OCI-LY7 (cell line): ENCODE data around the gene MIEN1. TPM values are rescaled to one million over a fixed set of nuclear protein-coding genes. Genes with fewer than 3 reads are reported as not detected.

ENCODE experiments used
- BruUV-seq: library from RNA; stranded (reverse); fragments of 400-500 nt; replicated peaks from 2 replicates; lab custom pipeline; 2021; lab: Mats Ljungman, UMichigan
- CTCF ChIA-PET: fragments of 300-600 bp; sonication (Branson Sonifier 250); formaldehyde crosslinking; loops from one replicate; lab custom pipeline; 2022; ENCODE audit warnings: antibody characterized with exemption; ENCODE audit not compliant: unreplicated experiment; lab: Charles Lee
- POLR2A ChIA-PET: fragments of 300-600 bp; sonication (Branson Sonifier 250); formaldehyde crosslinking; loops from one replicate; lab custom pipeline; 2022; ENCODE audit warnings: antibody characterized with exemption; lab: Charles Lee
- DNase-seq: peaks from one replicate; pipeline ENCODE4 v3.0.0-alpha.2; 2015; ENCODE audit warnings: low spot score
- H2AFZ ChIP-seq: fragments of 200-600 bp; sonication (generic), shearing (Covaris generic); 2 replicates; pipeline ENCODE4 v1.6.1; 2014; ENCODE audit warnings: mild to moderate bottlenecking, antibody characterized with exemption, low read length, moderate library complexity
- H3K27ac ChIP-seq: fragments of 200-600 bp; sonication (generic); 2 replicates; pipeline ENCODE4 v1.5.1; 2014; ENCODE audit warnings: mixed run types, low read depth, mild to moderate bottlenecking, moderate library complexity, low read length, inconsistent platforms; ENCODE audit not compliant: poor library complexity, severe bottlenecking
- H3K36me3 ChIP-seq: fragments of 200-600 bp; sonication (generic); 2 replicates; pipeline ENCODE4 v1.6.1; 2014; ENCODE audit warnings: mild to moderate bottlenecking, antibody characterized with exemption, low read length, moderate library complexity, mixed read lengths; ENCODE audit not compliant: insufficient read depth
- H3K4me1 ChIP-seq: fragments of 200-600 bp; sonication (generic); 2 replicates; pipeline ENCODE4 v1.5.1; 2014; ENCODE audit warnings: mild to moderate bottlenecking, low read length; ENCODE audit not compliant: insufficient read depth, poor library complexity, severe bottlenecking
- H3K4me2 ChIP-seq: fragments of 200-600 bp; sonication (generic); 2 replicates; pipeline ENCODE4 v1.6.1; 2014; ENCODE audit warnings: mild to moderate bottlenecking, low read length
- H3K4me3 ChIP-seq: fragments of 200-600 bp; sonication (generic); 2 replicates; pipeline ENCODE4 v1.5.1; 2014; ENCODE audit warnings: mild to moderate bottlenecking, low read depth, low read length; ENCODE audit not compliant: poor library complexity, severe bottlenecking
- H3K79me2 ChIP-seq: fragments of 200-600 bp; sonication (generic); 2 replicates; pipeline ENCODE4 v1.6.1; 2016; ENCODE audit warnings: low read depth, mild to moderate bottlenecking, low read length, moderate library complexity, mixed read lengths; ENCODE audit not compliant: insufficient read depth
- H3K9me2 ChIP-seq: fragments of 200-600 bp; sonication (generic); 2 replicates; pipeline ENCODE4 v1.6.1; 2016; ENCODE audit warnings: mild to moderate bottlenecking, low read length, mixed read lengths; ENCODE audit not compliant: insufficient read depth
- H3K9me3 ChIP-seq: fragments of 200-600 bp; sonication (generic); 2 replicates; pipeline ENCODE4 v1.6.1; 2014; ENCODE audit warnings: mild to moderate bottlenecking, mixed run types, low read length, mixed read lengths
- H4K20me1 ChIP-seq: fragments of 200-600 bp; sonication (generic); 2 replicates; pipeline ENCODE4 v1.6.1; 2014; ENCODE audit warnings: mild to moderate bottlenecking, antibody characterized with exemption, low read length, moderate library complexity, mixed read lengths; ENCODE audit not compliant: insufficient read depth
- EZH2phosphoT487 ChIP-seq: fragments of 200-600 bp; sonication (generic); IDR thresholded peaks from 2 replicates; pipeline ENCODE4 v1.6.1; 2018; ENCODE audit warnings: low read depth, borderline replicate concordance, mild to moderate bottlenecking, mixed run types, antibody characterized with exemption, low read length, moderate library complexity, mixed read lengths
- intact Hi-C: fragments of 100-400 bp; cut with micrococcal nuclease; formaldehyde crosslinking; loops from one replicate; pipeline ENCODE4 v1.10.0; 2022; ENCODE audit not compliant: unreplicated experiment
- total RNA-seq, 2 experiments: library from RNA; depleted of rRNA in 1 of 2; stranded (reverse); fragments of >200 nt in 1 of 2; shearing (Covaris generic) in 1 of 2; gene quantifications; 2 replicates each; pipeline ENCODE4 v1.2.3, GENCODE V29; 2014 to 2022
- TF ChIP-seq, protein P1 (sequence below): fragments of 200-600 bp; sonication (generic); conservative IDR thresholded peaks from 2 replicates; pipeline ENCODE4 v1.5.1; 2014; ENCODE audit warnings: mild to moderate bottlenecking, antibody characterized with exemption, low read length, moderate library complexity, mixed read lengths

The MIEN1 gene
- total RNA-seq, 2 experiments from 2014 or later, result 55.4 to 89.9 TPM

DNA sequence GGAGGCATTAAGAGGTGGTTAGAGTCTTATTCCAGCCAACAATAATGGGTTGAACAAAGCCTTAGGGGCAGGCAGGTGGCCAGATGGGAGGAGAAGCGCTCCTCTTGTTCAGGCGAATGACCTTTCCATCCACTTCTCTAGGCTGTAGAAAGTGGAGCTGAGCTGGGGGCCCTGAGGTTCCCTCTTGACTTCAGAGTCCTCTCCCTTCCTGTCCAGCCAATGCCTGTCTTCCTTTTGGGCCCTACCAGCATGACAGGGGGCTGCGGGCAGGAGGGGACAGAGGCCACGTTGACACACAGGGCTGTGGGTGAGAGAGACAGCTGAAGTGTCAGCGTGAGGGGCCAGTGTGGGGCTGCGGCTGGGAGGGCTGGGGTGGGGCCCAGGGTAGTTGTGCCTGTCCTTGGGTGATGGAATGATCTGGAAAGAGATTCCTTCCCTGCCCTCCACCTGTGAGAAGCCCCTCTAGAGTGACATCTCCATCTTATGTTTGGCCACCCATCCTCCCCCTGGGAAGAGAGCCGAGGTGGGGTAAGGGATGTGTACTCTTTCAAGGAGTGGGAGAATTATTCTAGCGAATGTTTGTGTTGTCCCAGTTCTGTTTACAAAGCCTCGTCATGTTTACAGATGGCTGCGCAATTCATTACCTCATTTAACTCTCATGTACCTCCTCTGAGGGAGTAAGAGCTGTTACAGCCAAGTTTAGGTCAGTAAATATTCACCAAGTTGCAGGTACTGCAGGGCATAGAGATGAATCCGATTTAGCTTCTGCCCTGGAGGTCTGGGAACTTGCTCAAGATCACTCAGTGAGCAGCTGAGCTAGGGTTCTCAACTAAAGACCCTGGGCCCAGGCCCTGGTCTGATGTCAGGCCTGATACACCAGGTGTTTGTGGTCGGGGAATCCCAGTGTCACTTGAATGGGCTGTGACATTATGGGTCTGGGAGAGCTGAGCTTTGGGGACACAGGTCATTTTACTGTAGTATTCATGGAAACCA lies 27.1 kb downstream of the MIEN1 start:
- CTCF ChIA-PET, result no interaction called here
- H3K27ac ChIP-seq, result no peak overlapping the region
- no peaks in the 10 kb centered on the region for H4K20me1 ChIP-seq
- BruUV-seq, result no TSS peak
- POLR2A ChIA-PET, result no interaction called here
- H2AFZ ChIP-seq, result no peak overlapping the region
- H3K4me1 ChIP-seq, result peaks cover 4% of the 10 kb centered on the region
- H3K9me3 ChIP-seq, result no peaks in the 10 kb centered on the region
- H3K4me2 ChIP-seq, result no peak overlapping the region
- no peaks in the 10 kb centered on the region for H3K36me3 ChIP-seq
- DNase-seq, result peak; percentile 43
- H3K79me2 ChIP-seq, result no peaks in the 10 kb centered on the region
- intact Hi-C loops, result no loop called here
- TF ChIP-seq, protein P1, sequence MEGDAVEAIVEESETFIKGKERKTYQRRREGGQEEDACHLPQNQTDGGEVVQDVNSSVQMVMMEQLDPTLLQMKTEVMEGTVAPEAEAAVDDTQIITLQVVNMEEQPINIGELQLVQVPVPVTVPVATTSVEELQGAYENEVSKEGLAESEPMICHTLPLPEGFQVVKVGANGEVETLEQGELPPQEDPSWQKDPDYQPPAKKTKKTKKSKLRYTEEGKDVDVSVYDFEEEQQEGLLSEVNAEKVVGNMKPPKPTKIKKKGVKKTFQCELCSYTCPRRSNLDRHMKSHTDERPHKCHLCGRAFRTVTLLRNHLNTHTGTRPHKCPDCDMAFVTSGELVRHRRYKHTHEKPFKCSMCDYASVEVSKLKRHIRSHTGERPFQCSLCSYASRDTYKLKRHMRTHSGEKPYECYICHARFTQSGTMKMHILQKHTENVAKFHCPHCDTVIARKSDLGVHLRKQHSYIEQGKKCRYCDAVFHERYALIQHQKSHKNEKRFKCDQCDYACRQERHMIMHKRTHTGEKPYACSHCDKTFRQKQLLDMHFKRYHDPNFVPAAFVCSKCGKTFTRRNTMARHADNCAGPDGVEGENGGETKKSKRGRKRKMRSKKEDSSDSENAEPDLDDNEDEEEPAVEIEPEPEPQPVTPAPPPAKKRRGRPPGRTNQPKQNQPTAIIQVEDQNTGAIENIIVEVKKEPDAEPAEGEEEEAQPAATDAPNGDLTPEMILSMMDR, result no peak
- no peak for TF ChIP-seq EZH2phosphoT487
- no peak overlapping the region for H3K4me3 ChIP-seq
- no peaks in the 10 kb centered on the region for H3K9me2 ChIP-seq

DNA sequence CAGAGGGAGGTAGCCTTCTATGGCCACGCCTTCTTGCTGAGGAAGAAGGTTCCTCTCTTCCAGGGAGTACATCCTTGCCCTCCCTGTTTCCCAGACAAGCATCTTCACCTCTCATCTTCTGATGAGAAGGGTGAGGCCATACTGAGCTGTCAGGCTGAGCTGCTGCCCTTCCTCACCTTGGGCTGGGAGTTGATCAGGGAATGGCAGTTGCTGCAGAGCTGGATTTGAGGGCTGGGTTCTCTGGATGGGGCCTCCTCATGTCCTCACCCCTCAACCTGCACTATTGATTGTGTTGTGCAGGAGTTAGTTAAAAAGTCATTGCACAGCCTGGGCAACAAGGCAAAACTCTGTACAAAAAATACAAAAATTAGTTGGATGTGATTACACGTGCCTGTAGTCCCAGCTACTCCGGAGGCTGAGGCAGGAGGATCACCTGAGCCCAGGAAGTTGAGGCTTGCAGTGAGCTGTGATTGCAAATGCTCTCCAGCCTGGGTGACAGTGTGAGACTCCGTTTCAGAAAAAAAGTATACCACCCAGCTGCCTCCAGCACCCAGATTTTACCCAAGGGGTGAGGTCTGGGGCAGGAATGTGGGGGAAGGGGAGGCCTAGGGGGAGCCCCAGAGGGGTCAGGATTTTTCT lies 28.4 kb downstream of the MIEN1 start:
- Histone ChIP-seq H3K27ac (no peak overlapping the region), H3K4me1 (peaks cover 4% of the 10 kb centered on the region), H3K36me3 (no peaks in the 10 kb centered on the region), H3K4me3 (no peak overlapping the region), H3K9me2 (no peaks in the 10 kb centered on the region), H3K4me2 (no peak overlapping the region), H4K20me1 (no peaks in the 10 kb centered on the region), H3K9me3 (no peaks in the 10 kb centered on the region), H2AFZ (no peak overlapping the region), H3K79me2 (no peaks in the 10 kb centered on the region)
- no TSS peak for BruUV-seq
- intact Hi-C loops, result no loop called here
- ChIA-PET CTCF (no interaction called here), POLR2A (interaction anchor here (0.6 kb wide), 1 partner anchor 29 kb away, joined by 4 read pairs; no protein-coding TSS in a partner anchor)
- TF ChIP-seq, protein P1, result no peak
- no peak for TF ChIP-seq EZH2phosphoT487
- no peak for DNase-seq
